ENCODE data around the gene C1orf74.

GRCh38 chr1:209769971-209770370, 14.4 kb downstream of the C1orf74 start:
- TF ChIP-seq CTCF (IDR thresholded peaks at IDR 0.05; ENCODE audit: low read length) (no peak), EZH2 (IDR thresholded peaks at IDR 0.05; ENCODE audit: borderline replicate concordance, low read length) (no peak)

Measured in OCI-LY1 (cell line).